Measurements from ENCODE around the gene EGFR.

The EGFR gene

GRCh38 chr7:55023841-55024505 is 5.2 kb downstream of the EGFR start:
- Histone ChIP-seq H3K9ac (ENCODE audit: low read depth in 1 of 2, low read length in 2 of 2) (no peak overlapping the region), H3K36me3 (ENCODE audit: control insufficient read depth in 2 of 2, insufficient read depth in 2 of 2, low read length in 2 of 2) (no peaks in the 10 kb centered on the region), H3K27ac (ENCODE audit: low read depth in 2 of 2, low read length in 2 of 2) (no peak overlapping the region), H3K4me3 (ENCODE audit: low read length in 2 of 2) (no peak overlapping the region), H3K9me3 (ENCODE audit: control insufficient read depth in 2 of 2, low read length in 2 of 2) (no peaks in the 10 kb centered on the region), H3K27me3 (ENCODE audit: control insufficient read depth in 2 of 2, insufficient read depth in 2 of 2, low read length in 2 of 2) (no peaks in the 10 kb centered on the region), H3K4me1 (ENCODE audit: control insufficient read depth in 2 of 2, insufficient read depth in 2 of 2, low read length in 2 of 2) (peaks cover 0 to 4% of the 10 kb centered on the region in 2 donors)

- no peak overlapping the region for H3K9ac ChIP-seq (ENCODE audit: low read depth in 1 of 2, low read length in 2 of 2)
Observed at GRCh38 chr7:55024776-55025175, 6.0 kb downstream of the EGFR start.

DNA sequence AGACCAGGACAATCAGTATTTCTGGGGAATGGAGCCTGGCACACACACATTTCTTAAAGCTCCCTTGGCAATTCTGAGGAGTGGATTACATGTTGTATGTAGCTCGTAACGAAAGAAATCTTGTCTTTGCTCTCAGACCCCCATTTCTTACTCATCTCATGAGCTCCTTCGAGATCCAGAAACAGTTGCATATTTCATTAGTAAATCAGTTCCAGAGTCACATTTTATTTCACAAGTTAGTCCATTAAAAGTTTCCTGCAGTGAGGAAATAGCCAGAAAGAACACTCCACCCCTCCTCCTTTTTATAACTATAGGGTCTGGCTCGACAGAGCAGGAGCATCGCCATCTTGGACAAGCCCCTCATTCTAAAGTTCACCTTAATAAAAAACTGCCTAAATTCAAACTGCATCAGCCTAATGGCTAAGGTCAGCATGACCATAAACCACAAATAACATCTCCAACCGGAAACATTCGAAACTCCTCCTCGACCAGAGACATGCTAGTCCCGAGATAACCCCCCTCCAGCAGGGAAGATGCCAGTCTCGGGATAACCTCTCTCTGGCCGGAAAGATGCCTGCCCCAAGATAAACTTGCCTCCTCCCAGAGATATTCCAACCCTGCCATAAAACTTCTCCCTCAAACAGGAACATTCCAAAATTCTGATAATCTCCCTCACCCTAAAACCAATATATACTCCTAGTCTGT is 7.4 kb downstream of the EGFR start:
- Histone ChIP-seq H3K9ac (ENCODE audit: low read depth in 1 of 2, low read length in 2 of 2) (no peak overlapping the region), H3K4me1 (ENCODE audit: control insufficient read depth in 2 of 2, insufficient read depth in 2 of 2, low read length in 2 of 2) (peaks cover 0 to 4% of the 10 kb centered on the region in 2 donors), H3K4me3 (ENCODE audit: low read length in 2 of 2) (no peak overlapping the region), H3K27ac (ENCODE audit: low read depth in 2 of 2, low read length in 2 of 2) (peak overlapping the region in 1 of 2 donors; percentile 21), H3K9me3 (ENCODE audit: control insufficient read depth in 2 of 2, low read length in 2 of 2) (no peaks in the 10 kb centered on the region), H3K27me3 (ENCODE audit: control insufficient read depth in 2 of 2, insufficient read depth in 2 of 2, low read length in 2 of 2) (no peaks in the 10 kb centered on the region), H3K36me3 (ENCODE audit: control insufficient read depth in 2 of 2, insufficient read depth in 2 of 2, low read length in 2 of 2) (no peaks in the 10 kb centered on the region)

More at GRCh38 chr7:55024776-55025175, 6.0 kb downstream of the EGFR start:
- Histone ChIP-seq H3K4me3 (ENCODE audit: low read length in 2 of 2) (no peak overlapping the region), H3K9me3 (ENCODE audit: control insufficient read depth in 2 of 2, low read length in 2 of 2) (no peaks in the 10 kb centered on the region), H3K27ac (ENCODE audit: low read depth in 2 of 2, low read length in 2 of 2) (no peak overlapping the region), H3K27me3 (ENCODE audit: control insufficient read depth in 2 of 2, insufficient read depth in 2 of 2, low read length in 2 of 2) (no peaks in the 10 kb centered on the region), H3K36me3 (ENCODE audit: control insufficient read depth in 2 of 2, insufficient read depth in 2 of 2, low read length in 2 of 2) (no peaks in the 10 kb centered on the region), H3K4me1 (ENCODE audit: control insufficient read depth in 2 of 2, insufficient read depth in 2 of 2, low read length in 2 of 2) (peaks cover 0 to 4% of the 10 kb centered on the region in 2 donors)

- Histone ChIP-seq H3K4me1 (ENCODE audit: control insufficient read depth in 2 of 2, insufficient read depth in 2 of 2, low read length in 2 of 2) (peaks cover 0 to under 1% of the 10 kb centered on the region in 2 donors), H3K9ac (ENCODE audit: low read depth in 1 of 2, low read length in 2 of 2) (no peak overlapping the region), H3K4me3 (ENCODE audit: low read length in 2 of 2) (no peak overlapping the region), H3K27ac (ENCODE audit: low read depth in 2 of 2, low read length in 2 of 2) (peak overlapping the region in 1 of 2 donors; percentile 21), H3K36me3 (ENCODE audit: control insufficient read depth in 2 of 2, insufficient read depth in 2 of 2, low read length in 2 of 2) (no peaks in the 10 kb centered on the region), H3K9me3 (ENCODE audit: control insufficient read depth in 2 of 2, low read length in 2 of 2) (no peaks in the 10 kb centered on the region), H3K27me3 (ENCODE audit: control insufficient read depth in 2 of 2, insufficient read depth in 2 of 2, low read length in 2 of 2) (no peaks in the 10 kb centered on the region)
Observed at GRCh38 chr7:55026867-55027490, 8.2 kb downstream of the EGFR start.

- H3K27me3 ChIP-seq (ENCODE audit: control insufficient read depth in 2 of 2, insufficient read depth in 2 of 2, low read length in 2 of 2), result no peaks in the 10 kb centered on the region
Observed at GRCh38 chr7:55028011-55028410, 9.2 kb downstream of the EGFR start.

GRCh38 chr7:55030314-55030713 is 11.5 kb downstream of the EGFR start:
- Histone ChIP-seq H3K4me1 (ENCODE audit: control insufficient read depth in 2 of 2, insufficient read depth in 2 of 2, low read length in 2 of 2) (no peaks in the 10 kb centered on the region), H3K4me3 (ENCODE audit: low read length in 2 of 2) (no peak overlapping the region), H3K27ac (ENCODE audit: low read depth in 2 of 2, low read length in 2 of 2) (no peak overlapping the region)

More at GRCh38 chr7:55028011-55028410, 9.2 kb downstream of the EGFR start:
- no peak overlapping the region for H3K27ac ChIP-seq (ENCODE audit: low read depth in 2 of 2, low read length in 2 of 2)
- H3K4me1 ChIP-seq (ENCODE audit: control insufficient read depth in 2 of 2, insufficient read depth in 2 of 2, low read length in 2 of 2), result no peaks in the 10 kb centered on the region
- H3K9me3 ChIP-seq (ENCODE audit: control insufficient read depth in 2 of 2, low read length in 2 of 2), result no peaks in the 10 kb centered on the region
- H3K4me3 ChIP-seq (ENCODE audit: low read length in 2 of 2), result no peak overlapping the region
- no peaks in the 10 kb centered on the region for H3K36me3 ChIP-seq (ENCODE audit: control insufficient read depth in 2 of 2, insufficient read depth in 2 of 2, low read length in 2 of 2)
- H3K9ac ChIP-seq (ENCODE audit: low read depth in 1 of 2, low read length in 2 of 2), result no peak overlapping the region

DNA sequence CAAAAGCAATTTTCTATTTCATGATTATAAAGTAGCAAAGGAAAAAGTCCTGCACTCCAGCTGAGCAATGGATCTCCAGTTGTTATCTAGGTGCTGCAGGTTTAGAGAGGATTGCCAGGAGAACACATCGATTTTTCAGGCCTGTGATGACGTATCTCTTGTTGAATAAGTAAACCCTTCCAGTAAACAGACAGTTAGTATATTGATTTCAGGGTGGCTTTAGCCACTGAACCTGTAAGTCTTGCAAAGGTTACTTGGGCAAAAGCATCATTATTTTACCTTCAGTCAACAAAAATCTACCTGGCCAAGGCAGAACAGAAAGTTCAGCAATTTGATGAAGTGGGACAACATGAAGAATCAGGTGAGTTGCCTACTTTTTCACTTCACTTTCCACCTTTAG is 12.3 kb downstream of the EGFR start:
- no peak overlapping the region for H3K4me3 ChIP-seq (ENCODE audit: low read length in 2 of 2)
- H3K4me1 ChIP-seq (ENCODE audit: control insufficient read depth in 2 of 2, insufficient read depth in 2 of 2, low read length in 2 of 2), result no peaks in the 10 kb centered on the region
- no peaks in the 10 kb centered on the region for H3K36me3 ChIP-seq (ENCODE audit: control insufficient read depth in 2 of 2, insufficient read depth in 2 of 2, low read length in 2 of 2)
- no peak overlapping the region for H3K27ac ChIP-seq (ENCODE audit: low read depth in 2 of 2, low read length in 2 of 2)
- H3K9ac ChIP-seq (ENCODE audit: low read depth in 1 of 2, low read length in 2 of 2), result no peak overlapping the region
- H3K9me3 ChIP-seq (ENCODE audit: control insufficient read depth in 2 of 2, low read length in 2 of 2), result no peaks in the 10 kb centered on the region
- no peaks in the 10 kb centered on the region for H3K27me3 ChIP-seq (ENCODE audit: control insufficient read depth in 2 of 2, insufficient read depth in 2 of 2, low read length in 2 of 2)

More at GRCh38 chr7:55030314-55030713, 11.5 kb downstream of the EGFR start:
- Histone ChIP-seq H3K9ac (ENCODE audit: low read depth in 1 of 2, low read length in 2 of 2) (no peak overlapping the region), H3K27me3 (ENCODE audit: control insufficient read depth in 2 of 2, insufficient read depth in 2 of 2, low read length in 2 of 2) (no peaks in the 10 kb centered on the region), H3K9me3 (ENCODE audit: control insufficient read depth in 2 of 2, low read length in 2 of 2) (no peaks in the 10 kb centered on the region), H3K36me3 (ENCODE audit: control insufficient read depth in 2 of 2, insufficient read depth in 2 of 2, low read length in 2 of 2) (no peaks in the 10 kb centered on the region)

- no peak overlapping the region for H3K4me3 ChIP-seq (ENCODE audit: low read length in 2 of 2)
- H3K9me3 ChIP-seq (ENCODE audit: control insufficient read depth in 2 of 2, low read length in 2 of 2), result no peaks in the 10 kb centered on the region
- H3K27ac ChIP-seq (ENCODE audit: low read depth in 2 of 2, low read length in 2 of 2), result no peak overlapping the region
- no peaks in the 10 kb centered on the region for H3K27me3 ChIP-seq (ENCODE audit: control insufficient read depth in 2 of 2, insufficient read depth in 2 of 2, low read length in 2 of 2)
- H3K9ac ChIP-seq (ENCODE audit: low read depth in 1 of 2, low read length in 2 of 2), result no peak overlapping the region
- H3K4me1 ChIP-seq (ENCODE audit: control insufficient read depth in 2 of 2, insufficient read depth in 2 of 2, low read length in 2 of 2), result no peaks in the 10 kb centered on the region
- H3K36me3 ChIP-seq (ENCODE audit: control insufficient read depth in 2 of 2, insufficient read depth in 2 of 2, low read length in 2 of 2), result no peaks in the 10 kb centered on the region
Observed at GRCh38 chr7:55032069-55032699, 13.4 kb downstream of the EGFR start.

DNA sequence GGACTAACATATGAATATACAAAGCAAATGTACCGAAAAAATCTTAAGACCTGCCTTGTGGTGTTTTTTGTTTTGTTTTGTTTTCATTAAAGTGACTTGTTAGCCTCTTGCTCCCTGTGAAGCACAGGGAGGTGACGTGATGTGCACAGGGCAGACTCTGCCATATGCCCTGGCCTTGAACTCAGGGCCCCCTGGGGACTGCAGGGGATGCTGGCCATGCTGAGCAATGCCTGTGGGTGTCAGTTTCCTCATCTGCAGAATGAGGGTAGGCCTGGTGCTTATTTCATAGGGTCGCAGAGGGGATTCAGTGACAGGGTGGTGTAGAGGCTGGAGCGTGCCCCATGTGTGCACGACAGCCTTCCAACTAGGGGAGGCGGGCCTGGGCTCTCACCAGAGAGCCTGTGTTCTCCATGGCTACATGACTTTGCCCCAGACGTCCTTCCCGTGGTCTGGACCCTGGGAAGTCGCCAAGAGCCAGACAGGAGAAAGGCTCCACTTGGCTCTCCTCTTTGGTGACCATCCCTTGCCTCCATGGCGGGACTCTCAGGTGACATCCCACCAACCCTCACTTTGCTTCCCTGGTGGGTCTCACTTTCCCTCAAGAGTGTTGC is 14.5 kb downstream of the EGFR start:
- Histone ChIP-seq H3K27me3 (ENCODE audit: control insufficient read depth in 2 of 2, insufficient read depth in 2 of 2, low read length in 2 of 2) (no peaks in the 10 kb centered on the region), H3K9me3 (ENCODE audit: control insufficient read depth in 2 of 2, low read length in 2 of 2) (no peaks in the 10 kb centered on the region), H3K4me3 (ENCODE audit: low read length in 2 of 2) (no peak overlapping the region), H3K9ac (ENCODE audit: low read depth in 1 of 2, low read length in 2 of 2) (no peak overlapping the region), H3K27ac (ENCODE audit: low read depth in 2 of 2, low read length in 2 of 2) (no peak overlapping the region), H3K36me3 (ENCODE audit: control insufficient read depth in 2 of 2, insufficient read depth in 2 of 2, low read length in 2 of 2) (no peaks in the 10 kb centered on the region), H3K4me1 (ENCODE audit: control insufficient read depth in 2 of 2, insufficient read depth in 2 of 2, low read length in 2 of 2) (no peaks in the 10 kb centered on the region)

Data from mucosa of rectum (tissue), 2 donors.